ENCODE measurements around the gene NOS3.
A peak's percentile ranks its signal among the peaks of the same experiment; 100 is the strongest.

NOS3 gene

DNA sequence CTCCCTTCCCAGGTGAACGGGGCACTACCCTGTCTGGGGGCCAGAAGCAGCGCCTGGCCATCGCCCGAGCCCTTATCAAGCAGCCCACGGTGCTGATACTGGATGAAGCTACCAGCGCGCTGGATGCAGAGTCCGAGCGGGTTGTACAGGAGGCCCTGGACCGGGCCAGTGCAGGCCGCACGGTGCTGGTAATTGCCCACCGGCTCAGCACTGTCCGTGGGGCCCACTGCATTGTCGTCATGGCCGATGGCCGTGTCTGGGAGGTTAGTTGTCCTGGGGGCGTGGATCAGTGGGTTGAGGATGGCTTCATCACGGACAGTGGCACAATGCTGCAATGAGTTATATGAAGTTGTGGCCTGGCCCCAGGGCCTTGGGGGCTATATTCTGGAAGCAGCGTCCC, 53.1 kb downstream of the NOS3 start:
- no peak for DNase-seq (ENCODE audit: low read depth, low spot score)
- TF ChIP-seq, protein P1, sequence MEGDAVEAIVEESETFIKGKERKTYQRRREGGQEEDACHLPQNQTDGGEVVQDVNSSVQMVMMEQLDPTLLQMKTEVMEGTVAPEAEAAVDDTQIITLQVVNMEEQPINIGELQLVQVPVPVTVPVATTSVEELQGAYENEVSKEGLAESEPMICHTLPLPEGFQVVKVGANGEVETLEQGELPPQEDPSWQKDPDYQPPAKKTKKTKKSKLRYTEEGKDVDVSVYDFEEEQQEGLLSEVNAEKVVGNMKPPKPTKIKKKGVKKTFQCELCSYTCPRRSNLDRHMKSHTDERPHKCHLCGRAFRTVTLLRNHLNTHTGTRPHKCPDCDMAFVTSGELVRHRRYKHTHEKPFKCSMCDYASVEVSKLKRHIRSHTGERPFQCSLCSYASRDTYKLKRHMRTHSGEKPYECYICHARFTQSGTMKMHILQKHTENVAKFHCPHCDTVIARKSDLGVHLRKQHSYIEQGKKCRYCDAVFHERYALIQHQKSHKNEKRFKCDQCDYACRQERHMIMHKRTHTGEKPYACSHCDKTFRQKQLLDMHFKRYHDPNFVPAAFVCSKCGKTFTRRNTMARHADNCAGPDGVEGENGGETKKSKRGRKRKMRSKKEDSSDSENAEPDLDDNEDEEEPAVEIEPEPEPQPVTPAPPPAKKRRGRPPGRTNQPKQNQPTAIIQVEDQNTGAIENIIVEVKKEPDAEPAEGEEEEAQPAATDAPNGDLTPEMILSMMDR (IDR thresholded peaks at IDR 0.05; ENCODE audit: low read depth, low read length) = no peak
- in situ Hi-C loops (cut with HindIII; ENCODE audit: low sequenced_read_pairs) = no loop called here
- no peak overlapping the region for H3K4me3 ChIP-seq (ENCODE audit: low read depth, low read length)

DNA sequence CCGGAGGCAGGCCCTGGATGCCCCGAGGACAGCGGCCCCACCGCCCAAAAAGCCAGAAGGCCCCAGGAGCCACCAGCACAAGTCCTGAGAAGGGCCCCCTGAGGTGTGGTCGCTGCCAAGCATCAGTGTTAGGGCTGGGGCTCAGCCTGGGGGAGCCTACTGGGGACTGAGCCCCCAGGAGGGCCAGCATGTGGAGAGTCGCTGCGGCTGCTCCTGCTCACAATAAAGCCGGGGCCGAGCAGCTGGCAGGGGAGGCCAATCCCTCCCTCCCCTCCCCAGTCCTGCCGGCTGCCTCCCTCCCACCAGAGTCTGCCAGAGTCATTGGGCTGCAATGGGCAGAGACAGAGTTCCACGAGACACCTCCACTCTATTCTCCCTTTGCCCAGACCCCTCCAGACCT, 54.4 kb downstream of the NOS3 start:
- TF ChIP-seq, protein P1 (IDR thresholded peaks at IDR 0.05; ENCODE audit: low read depth, low read length) = no peak
- in situ Hi-C loops (cut with HindIII; ENCODE audit: low sequenced_read_pairs) = no loop called here
- no peak for DNase-seq (ENCODE audit: low read depth, low spot score)
- H3K4me3 ChIP-seq (ENCODE audit: low read depth, low read length) = no peak overlapping the region

DNA sequence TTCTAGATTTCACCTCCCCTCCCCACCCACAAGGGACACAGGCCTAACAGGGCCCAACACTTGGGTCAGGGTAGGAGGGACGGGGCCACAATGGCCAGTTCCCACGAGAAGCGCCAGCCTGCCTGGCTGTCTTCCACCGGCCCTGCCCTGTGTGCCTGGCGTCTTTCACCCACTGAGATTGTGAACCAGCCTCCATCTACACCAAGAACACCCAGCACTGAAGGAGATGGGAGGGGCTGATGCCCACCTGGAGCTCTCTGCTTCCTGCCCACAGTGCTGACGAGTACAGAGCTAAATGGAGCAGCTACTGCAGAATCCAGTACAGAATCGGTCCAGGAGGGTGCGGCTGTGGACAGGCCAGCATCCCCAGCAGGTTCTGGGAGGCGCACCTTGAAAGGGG, 55.1 kb downstream of the NOS3 start:
- no peak overlapping the region for H3K4me3 ChIP-seq (ENCODE audit: low read depth, low read length)
- no peak for DNase-seq (ENCODE audit: low read depth, low spot score)
- TF ChIP-seq, protein P1 (IDR thresholded peaks at IDR 0.05; ENCODE audit: low read depth, low read length) = no peak
- in situ Hi-C loops (cut with HindIII; ENCODE audit: low sequenced_read_pairs) = no loop called here

DNA sequence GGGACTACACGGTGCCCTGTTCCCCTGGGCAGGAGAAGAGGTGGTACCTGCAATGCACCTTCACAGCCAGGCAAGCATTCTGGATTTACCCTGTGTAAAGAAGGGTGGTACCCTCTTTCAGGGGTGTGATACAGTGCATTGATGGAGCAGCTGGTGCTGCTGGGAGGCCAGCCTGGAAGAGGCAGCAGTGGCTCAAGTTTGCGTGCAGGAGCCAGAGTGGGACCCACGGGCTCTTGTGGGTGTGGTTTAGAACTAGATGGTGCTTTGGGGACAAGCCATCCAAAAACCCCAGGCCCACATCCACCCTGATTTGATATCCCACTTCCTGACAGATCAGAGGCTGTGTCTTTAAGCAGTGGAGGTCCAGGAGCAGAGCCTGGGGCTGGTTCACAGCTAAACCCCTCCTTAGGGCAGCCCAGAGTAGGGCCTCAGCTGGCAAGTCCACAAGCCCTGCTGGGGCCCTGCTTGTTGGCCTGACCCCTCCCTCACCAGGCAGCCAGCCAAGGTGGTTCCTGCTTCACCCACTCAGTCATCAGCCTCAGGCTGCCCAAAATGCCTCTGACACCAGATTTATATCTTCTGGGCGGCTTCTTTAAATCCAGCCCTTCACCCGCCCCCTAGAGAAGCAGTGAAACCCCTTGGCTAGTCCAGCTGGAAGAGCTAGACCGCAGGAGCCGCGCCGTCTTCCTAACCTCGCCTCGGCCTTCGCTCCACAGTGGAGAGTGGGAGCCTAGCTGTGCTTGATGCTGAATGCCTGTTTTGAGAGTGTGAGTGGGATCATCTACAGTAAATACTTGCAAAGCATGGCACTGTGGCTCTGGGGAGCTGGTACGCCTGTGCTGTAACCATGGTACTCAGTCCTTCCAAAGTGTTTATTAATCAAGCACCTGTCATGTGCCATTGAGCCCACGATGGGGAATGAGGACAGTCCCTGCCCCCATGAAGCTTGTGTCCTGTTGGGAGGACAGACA, 56.1 kb downstream of the NOS3 start:
- peak; percentile 53 for DNase-seq (ENCODE audit: low read depth, low spot score)
- H3K4me3 ChIP-seq (ENCODE audit: low read depth, low read length) = no peak overlapping the region
- in situ Hi-C loops (cut with HindIII; ENCODE audit: low sequenced_read_pairs) = no loop called here
- TF ChIP-seq, protein P1 (IDR thresholded peaks at IDR 0.05; ENCODE audit: low read depth, low read length) = no peak

DNA sequence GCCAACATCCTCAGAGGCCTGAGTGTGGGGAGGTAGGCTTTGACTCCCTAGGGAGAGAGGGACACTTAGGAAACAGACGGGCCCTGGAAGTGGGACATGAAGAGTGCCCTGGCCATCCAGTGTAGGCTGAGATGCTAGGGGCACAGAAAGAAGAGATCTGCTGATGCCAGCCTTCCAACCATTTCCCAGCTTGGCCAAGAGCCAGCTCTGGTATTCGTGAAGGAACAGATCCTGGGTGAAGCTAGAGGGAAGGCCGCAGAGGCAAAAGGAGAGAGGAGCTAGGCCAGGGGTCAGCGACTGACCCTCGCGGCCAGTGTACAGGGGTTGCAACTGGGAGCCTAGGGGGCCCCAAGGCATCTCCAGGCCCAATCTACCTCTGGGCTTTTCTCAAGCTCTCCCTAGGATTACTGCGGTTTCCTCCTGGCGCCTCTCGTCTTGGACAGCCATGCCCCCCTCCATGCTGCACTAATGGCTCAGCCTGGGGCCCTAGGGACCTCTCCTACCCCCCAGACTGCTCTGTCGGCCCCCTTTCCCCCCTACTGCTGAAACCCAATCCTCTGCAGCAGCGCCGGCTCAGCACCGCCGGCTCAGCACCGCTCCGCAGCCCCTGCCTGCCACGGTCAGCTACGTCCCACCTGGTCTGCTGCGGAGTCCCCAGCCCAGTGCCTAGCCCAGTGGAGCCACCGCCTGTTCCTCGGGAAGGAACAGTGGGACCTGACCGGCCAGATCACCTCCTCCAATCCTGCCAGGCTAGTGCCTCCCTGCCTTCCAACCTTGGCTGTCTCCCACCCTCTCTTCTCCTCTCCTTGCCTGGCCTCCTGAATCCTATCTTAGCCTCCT, 57.4 kb downstream of the NOS3 start, which contains the start of gene ASIC3:
Gene ASIC3, plus strand, starts transcription at position 556 of the 840 bp plus-strand sequence. CDS start 355 bp downstream, outside the sequence.
- in situ Hi-C loops (cut with HindIII; ENCODE audit: low sequenced_read_pairs) = no loop called here
- DNase-seq (ENCODE audit: low read depth, low spot score) = no peak
- no peak within 1 kb of the TSS for H3K4me3 ChIP-seq (ENCODE audit: low read depth, low read length)
- TF ChIP-seq, protein P1 (IDR thresholded peaks at IDR 0.05; ENCODE audit: low read depth, low read length) = no peak

DNA sequence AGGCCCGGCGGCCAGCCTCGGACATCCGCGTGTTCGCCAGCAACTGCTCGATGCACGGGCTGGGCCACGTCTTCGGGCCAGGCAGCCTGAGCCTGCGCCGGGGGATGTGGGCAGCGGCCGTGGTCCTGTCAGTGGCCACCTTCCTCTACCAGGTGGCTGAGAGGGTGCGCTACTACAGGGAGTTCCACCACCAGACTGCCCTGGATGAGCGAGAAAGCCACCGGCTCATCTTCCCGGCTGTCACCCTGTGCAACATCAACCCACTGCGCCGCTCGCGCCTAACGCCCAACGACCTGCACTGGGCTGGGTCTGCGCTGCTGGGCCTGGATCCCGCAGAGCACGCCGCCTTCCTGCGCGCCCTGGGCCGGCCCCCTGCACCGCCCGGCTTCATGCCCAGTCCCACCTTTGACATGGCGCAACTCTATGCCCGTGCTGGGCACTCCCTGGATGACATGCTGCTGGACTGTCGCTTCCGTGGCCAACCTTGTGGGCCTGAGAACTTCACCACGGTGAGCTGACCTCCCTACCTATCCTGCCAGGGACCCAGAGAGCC, 58.2 kb downstream of the NOS3 start:
- TF ChIP-seq, protein P1 (IDR thresholded peaks at IDR 0.05; ENCODE audit: low read depth, low read length) = no peak
- no peak for DNase-seq (ENCODE audit: low read depth, low spot score)
- in situ Hi-C loops (cut with HindIII; ENCODE audit: low sequenced_read_pairs) = no loop called here
- no peak overlapping the region for H3K4me3 ChIP-seq (ENCODE audit: low read depth, low read length)

All from astrocyte of the spinal cord (primary cell).